Neutrophil (primary cell): ENCODE results near the gene SLC25A6.

Experiments used
- H3K27ac ChIP-seq: fragments of 200-600 bp; sonication (generic); 2 replicates; pipeline ENCODE4 v1.5.1; 2016; ENCODE audit warnings: mild to moderate bottlenecking, moderate library complexity
- H3K27me3 ChIP-seq: fragments of 200-600 bp; sonication (generic); 2 replicates; pipeline ENCODE4 v1.6.0; 2016; ENCODE audit warnings: mild to moderate bottlenecking
- H3K36me3 ChIP-seq: fragments of 200-600 bp; sonication (generic); 2 replicates; pipeline ENCODE4 v1.5.1; 2017
- H3K4me1 ChIP-seq, 2 experiments: fragments of 200-600 bp in 1 of 2; sonication (generic) in 1 of 2; 1 replicate in 1 of 2; 2 replicates in 1 of 2; pipeline versions ENCODE4 v1.5.1 to v1.6.1; 2013 to 2016; ENCODE audit warnings: low read depth in 1 of 2, low read length in 1 of 2, mild to moderate bottlenecking in 1 of 2, moderate library complexity in 1 of 2; ENCODE audit not compliant: control insufficient read depth in 1 of 2, insufficient read depth in 1 of 2
- H3K4me3 ChIP-seq, 2 experiments: fragments of 200-600 bp in 1 of 2; sonication (generic) in 1 of 2; 1 replicate in 1 of 2; 2 replicates in 1 of 2; pipeline ENCODE4 v1.5.1; 2013 to 2016; ENCODE audit warnings: low read depth in 1 of 2, low read length in 1 of 2, mild to moderate bottlenecking in 1 of 2, moderate library complexity in 1 of 2
- H3K9me3 ChIP-seq: fragments of 200-600 bp; sonication (generic); 2 replicates; pipeline ENCODE4 v1.5.1; 2016
- TF ChIP-seq, protein P1 (sequence below): fragments of 200-600 bp; sonication (generic); IDR thresholded peaks from 2 replicates; pipeline ENCODE4 v1.5.1; 2016; ENCODE audit warnings: antibody characterized with exemption

Gene SLC25A6

GRCh38 chrX:1394731-1395501 is 3.0 kb upstream of the SLC25A6 start:
- Histone ChIP-seq H3K4me1 (peaks cover 8 to 10% of the 10 kb centered on the region in 2 experiments), H3K36me3 (peaks cover 25% of the 10 kb centered on the region), H3K27ac (no peak overlapping the region), H3K9me3 (no peaks in the 10 kb centered on the region), H3K27me3 (no peaks in the 10 kb centered on the region), H3K4me3 (no peak overlapping the region)
- TF ChIP-seq, protein P1, sequence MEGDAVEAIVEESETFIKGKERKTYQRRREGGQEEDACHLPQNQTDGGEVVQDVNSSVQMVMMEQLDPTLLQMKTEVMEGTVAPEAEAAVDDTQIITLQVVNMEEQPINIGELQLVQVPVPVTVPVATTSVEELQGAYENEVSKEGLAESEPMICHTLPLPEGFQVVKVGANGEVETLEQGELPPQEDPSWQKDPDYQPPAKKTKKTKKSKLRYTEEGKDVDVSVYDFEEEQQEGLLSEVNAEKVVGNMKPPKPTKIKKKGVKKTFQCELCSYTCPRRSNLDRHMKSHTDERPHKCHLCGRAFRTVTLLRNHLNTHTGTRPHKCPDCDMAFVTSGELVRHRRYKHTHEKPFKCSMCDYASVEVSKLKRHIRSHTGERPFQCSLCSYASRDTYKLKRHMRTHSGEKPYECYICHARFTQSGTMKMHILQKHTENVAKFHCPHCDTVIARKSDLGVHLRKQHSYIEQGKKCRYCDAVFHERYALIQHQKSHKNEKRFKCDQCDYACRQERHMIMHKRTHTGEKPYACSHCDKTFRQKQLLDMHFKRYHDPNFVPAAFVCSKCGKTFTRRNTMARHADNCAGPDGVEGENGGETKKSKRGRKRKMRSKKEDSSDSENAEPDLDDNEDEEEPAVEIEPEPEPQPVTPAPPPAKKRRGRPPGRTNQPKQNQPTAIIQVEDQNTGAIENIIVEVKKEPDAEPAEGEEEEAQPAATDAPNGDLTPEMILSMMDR = no peak

- Histone ChIP-seq H3K4me3 (no peak overlapping the region), H3K9me3 (no peaks in the 10 kb centered on the region), H3K36me3 (peaks cover 32% of the 10 kb centered on the region), H3K4me1 (peaks cover 8 to 10% of the 10 kb centered on the region in 2 experiments), H3K27me3 (no peaks in the 10 kb centered on the region), H3K27ac (no peak overlapping the region)
- TF ChIP-seq, protein P1 = no peak
Measured at GRCh38 chrX:1393871-1394615, 2.1 kb upstream of the SLC25A6 start.

- TF ChIP-seq, protein P1 = no peak
- peaks cover 34% of the 10 kb centered on the region for H3K36me3 ChIP-seq
Measured at GRCh38 chrX:1392376-1393068, 609 bp upstream of the SLC25A6 start.

GRCh38 chrX:1391370-1391706 is 575 bp downstream of the SLC25A6 start:
- TF ChIP-seq, protein P1 = no peak
- Histone ChIP-seq H3K36me3 (peaks cover 42% of the 10 kb centered on the region), H3K27me3 (no peaks in the 10 kb centered on the region), H3K4me3 (peak overlapping the region; percentile 99 to 100), H3K9me3 (no peaks in the 10 kb centered on the region), H3K4me1 (peaks cover 8 to 10% of the 10 kb centered on the region in 2 experiments), H3K27ac (peak overlapping the region; percentile 91)

More at GRCh38 chrX:1392376-1393068, 609 bp upstream of the SLC25A6 start:
- Histone ChIP-seq H3K27me3 (no peaks in the 10 kb centered on the region), H3K4me1 (peaks cover 8 to 10% of the 10 kb centered on the region in 2 experiments), H3K9me3 (no peaks in the 10 kb centered on the region), H3K27ac (peak overlapping the region; percentile 91), H3K4me3 (peak overlapping the region; percentile 99 to 100)

- TF ChIP-seq, protein P1 = no peak
- H3K9me3 ChIP-seq = no peaks in the 10 kb centered on the region
- peak overlapping the region; percentile 91 for H3K27ac ChIP-seq
- H3K4me1 ChIP-seq = peaks cover 8 to 10% of the 10 kb centered on the region in 2 experiments
- H3K4me3 ChIP-seq = peak overlapping the region; percentile 99 to 100
- H3K36me3 ChIP-seq = peaks cover 43% of the 10 kb centered on the region
- H3K27me3 ChIP-seq = no peaks in the 10 kb centered on the region
Measured at GRCh38 chrX:1390621-1391369, 1.1 kb downstream of the SLC25A6 start.
